IPS DF 6.9 (cell line): ENCODE measurements around the gene ENO4.

Experiments used
- DNase-seq: peaks from one replicate; pipeline ENCODE4 v3.0.0-alpha.2; 2013; ENCODE audit warnings: low read depth, low spot score
- H3K27ac ChIP-seq: one replicate; pipeline ENCODE4 v1.5.1; 2013; ENCODE audit warnings: low read length, control low read depth
- H3K27me3 ChIP-seq: 2 replicates; pipeline ENCODE4 v1.6.1; 2013; ENCODE audit warnings: mild to moderate bottlenecking, low read length; ENCODE audit not compliant: control insufficient read depth, insufficient read depth
- H3K36me3 ChIP-seq: 2 replicates; pipeline ENCODE4 v1.6.1; 2013; ENCODE audit warnings: low read length; ENCODE audit not compliant: control insufficient read depth, insufficient read depth
- H3K4me1 ChIP-seq: 2 replicates; pipeline ENCODE4 v1.6.1; 2013; ENCODE audit warnings: low read length; ENCODE audit not compliant: control insufficient read depth, insufficient read depth
- H3K4me3 ChIP-seq: 2 replicates; pipeline ENCODE4 v1.5.1; 2013; ENCODE audit warnings: mild to moderate bottlenecking, low read length
- H3K9me3 ChIP-seq: 2 replicates; pipeline ENCODE4 v1.6.1; 2013; ENCODE audit warnings: low read length, inconsistent platforms; ENCODE audit not compliant: control insufficient read depth, insufficient read depth
- WGBS: extraction: QIAGEN DNeasy Blood & Tissue Kit; methylation state at CpG from one replicate; pipeline ENCODE4 v1.1.7; 2013; ENCODE audit warnings: mixed read lengths, missing lambda C conversion rate; ENCODE audit not compliant: insufficient read length, insufficient coverage; 5-methylcytosine and 5-hydroxymethylcytosine counted together

The ENO4 gene

GRCh38 chr10:116909307-116909706 is 60.0 kb downstream of the ENO4 start:
- no peaks in the 10 kb centered on the region for H3K4me1 ChIP-seq
- no peaks in the 10 kb centered on the region for H3K36me3 ChIP-seq
- H3K27me3 ChIP-seq, result no peaks in the 10 kb centered on the region
- H3K27ac ChIP-seq, result no peak overlapping the region
- no CpG with 5 or more reads among the region's 1 CpG for WGBS
- no peak overlapping the region for H3K4me3 ChIP-seq
- DNase-seq, result no peak
- no peaks in the 10 kb centered on the region for H3K9me3 ChIP-seq

DNA sequence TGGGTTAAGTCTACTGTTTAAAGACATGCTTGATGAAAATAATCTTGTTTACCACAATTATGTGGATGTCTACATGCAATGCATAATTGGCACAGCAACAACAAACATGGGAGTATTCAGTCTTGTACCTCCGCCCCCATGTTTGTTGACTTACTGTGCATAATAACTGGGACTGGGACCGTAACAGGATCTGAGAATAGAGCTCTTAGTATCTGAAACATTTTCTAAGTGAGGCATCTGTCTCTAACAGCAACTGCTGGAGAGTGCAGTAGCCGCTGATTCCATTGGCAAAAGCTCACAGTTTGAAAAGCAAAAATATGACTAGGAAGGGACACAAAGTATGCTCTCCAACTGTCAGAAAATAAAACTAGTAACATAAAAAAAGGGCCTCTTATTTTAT is 61.6 kb downstream of the ENO4 start:
- Histone ChIP-seq H3K27ac (no peak overlapping the region), H3K4me3 (no peak overlapping the region), H3K27me3 (no peaks in the 10 kb centered on the region), H3K4me1 (no peaks in the 10 kb centered on the region), H3K36me3 (no peaks in the 10 kb centered on the region), H3K9me3 (no peaks in the 10 kb centered on the region)
- WGBS, result no CpG with 5 or more reads among the region's 3 CpGs
- DNase-seq, result no peak

DNA sequence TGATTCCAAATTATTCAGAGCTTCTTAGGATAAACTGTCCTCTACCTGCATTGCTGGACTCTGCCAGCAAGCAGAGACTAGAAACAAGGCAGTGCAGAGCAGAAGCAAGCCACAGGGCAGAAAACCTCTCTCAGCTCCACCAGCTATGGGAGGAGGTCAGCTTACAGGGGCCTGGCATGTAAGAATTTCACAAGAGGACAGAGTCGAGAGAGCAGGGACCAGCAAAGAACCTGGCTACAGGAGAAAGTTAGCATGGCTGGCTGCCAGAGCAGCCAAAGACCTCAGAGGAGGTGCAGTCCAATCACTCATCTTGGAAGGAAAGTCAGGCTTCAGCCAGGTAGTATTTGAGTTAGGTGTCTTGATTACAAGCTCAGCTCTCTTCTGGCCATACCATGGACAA is 62.9 kb downstream of the ENO4 start:
- no peak for DNase-seq
- H3K27me3 ChIP-seq, result no peaks in the 10 kb centered on the region
- H3K4me3 ChIP-seq, result no peak overlapping the region
- no peaks in the 10 kb centered on the region for H3K9me3 ChIP-seq
- no peaks in the 10 kb centered on the region for H3K4me1 ChIP-seq
- H3K36me3 ChIP-seq, result no peaks in the 10 kb centered on the region
- WGBS, result no CpG with 5 or more reads among the region's 1 CpG
- H3K27ac ChIP-seq, result no peak overlapping the region

- H3K27ac ChIP-seq, result no peak overlapping the region
- H3K4me1 ChIP-seq, result no peaks in the 10 kb centered on the region
- WGBS, result no CpG with 5 or more reads among the region's 1 CpG
- H3K27me3 ChIP-seq, result no peaks in the 10 kb centered on the region
- no peak overlapping the region for H3K4me3 ChIP-seq
- H3K9me3 ChIP-seq, result no peaks in the 10 kb centered on the region
- no peak for DNase-seq
- no peaks in the 10 kb centered on the region for H3K36me3 ChIP-seq
Observed at GRCh38 chr10:116913695-116914094, 64.4 kb downstream of the ENO4 start.

DNA sequence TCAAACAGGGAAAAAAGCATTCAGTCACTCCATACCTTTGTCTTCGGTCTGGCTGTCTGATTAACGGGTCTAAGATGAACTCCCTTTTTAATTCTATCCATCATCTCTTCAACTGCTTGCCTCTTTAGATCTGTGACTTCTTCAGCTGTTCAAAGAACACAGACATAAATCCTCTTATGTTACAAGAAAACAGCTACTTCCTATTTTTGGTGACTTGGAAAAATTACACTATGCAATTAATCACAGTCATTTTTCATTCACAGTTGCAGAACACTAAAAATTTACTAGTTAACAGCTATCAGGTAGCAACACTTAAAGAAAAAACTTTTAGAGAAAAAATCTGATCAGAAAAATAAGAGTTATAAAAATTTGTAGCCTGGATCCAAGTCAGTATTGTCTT is 66.0 kb downstream of the ENO4 start:
- Histone ChIP-seq H3K27me3 (no peaks in the 10 kb centered on the region), H3K4me3 (no peak overlapping the region), H3K36me3 (no peaks in the 10 kb centered on the region), H3K4me1 (no peaks in the 10 kb centered on the region), H3K9me3 (no peaks in the 10 kb centered on the region), H3K27ac (no peak overlapping the region)
- no CpG with 5 or more reads among the region's 2 CpGs for WGBS
- no peak for DNase-seq

- H3K4me1 ChIP-seq, result no peaks in the 10 kb centered on the region
- no peaks in the 10 kb centered on the region for H3K36me3 ChIP-seq
- DNase-seq, result no peak
- H3K9me3 ChIP-seq, result no peaks in the 10 kb centered on the region
- H3K4me3 ChIP-seq, result no peak overlapping the region
- no peaks in the 10 kb centered on the region for H3K27me3 ChIP-seq
- H3K27ac ChIP-seq, result no peak overlapping the region
- WGBS, result no CpG with 5 or more reads among the region's 3 CpGs
Observed at GRCh38 chr10:116917481-116917880, 68.2 kb downstream of the ENO4 start.

GRCh38 chr10:116918583-116918982 is 69.3 kb downstream of the ENO4 start:
- no peaks in the 10 kb centered on the region for H3K27me3 ChIP-seq
- no peak overlapping the region for H3K27ac ChIP-seq
- WGBS, result no CpG with 5 or more reads among the region's 2 CpGs
- no peaks in the 10 kb centered on the region for H3K4me1 ChIP-seq
- DNase-seq, result no peak
- no peaks in the 10 kb centered on the region for H3K36me3 ChIP-seq
- H3K4me3 ChIP-seq, result no peak overlapping the region
- H3K9me3 ChIP-seq, result no peaks in the 10 kb centered on the region

GRCh38 chr10:116919164-116919563 is 69.9 kb downstream of the ENO4 start:
- Histone ChIP-seq H3K9me3 (no peaks in the 10 kb centered on the region), H3K4me3 (no peak overlapping the region), H3K36me3 (no peaks in the 10 kb centered on the region), H3K4me1 (no peaks in the 10 kb centered on the region), H3K27me3 (no peaks in the 10 kb centered on the region), H3K27ac (no peak overlapping the region)
- DNase-seq, result no peak
- WGBS, result no CpG with 5 or more reads among the region's 2 CpGs

- H3K9me3 ChIP-seq, result no peaks in the 10 kb centered on the region
- no CpG with 5 or more reads among the region's 2 CpGs for WGBS
- no peaks in the 10 kb centered on the region for H3K27me3 ChIP-seq
- H3K36me3 ChIP-seq, result no peaks in the 10 kb centered on the region
- no peak overlapping the region for H3K4me3 ChIP-seq
- DNase-seq, result no peak
- H3K4me1 ChIP-seq, result no peaks in the 10 kb centered on the region
- H3K27ac ChIP-seq, result no peak overlapping the region
Observed at GRCh38 chr10:116919706-116920105, 70.4 kb downstream of the ENO4 start.

- Histone ChIP-seq H3K4me3 (no peak overlapping the region), H3K27ac (no peak overlapping the region), H3K9me3 (no peaks in the 10 kb centered on the region), H3K4me1 (no peaks in the 10 kb centered on the region; the same call in 1 of the 2 replicates), H3K27me3 (no peaks in the 10 kb centered on the region), H3K36me3 (no peaks in the 10 kb centered on the region)
- no peak for DNase-seq
- WGBS, result no CpG with 5 or more reads among the region's 3 CpGs
Observed at GRCh38 chr10:116925056-116925455, 75.8 kb downstream of the ENO4 start.

GRCh38 chr10:116926426-116926825 is 77.1 kb downstream of the ENO4 start:
- no CpG with 5 or more reads among the region's 3 CpGs for WGBS
- no peaks in the 10 kb centered on the region for H3K27me3 ChIP-seq
- DNase-seq, result no peak
- H3K4me1 ChIP-seq, result no peaks in the 10 kb centered on the region; the same call in 1 of the 2 replicates
- no peak overlapping the region for H3K27ac ChIP-seq
- no peaks in the 10 kb centered on the region for H3K9me3 ChIP-seq
- no peak overlapping the region for H3K4me3 ChIP-seq
- H3K36me3 ChIP-seq, result no peaks in the 10 kb centered on the region
